Activated T-cell treated with anti-CD3 and anti-CD28 coated beads, Interleukin-2, amount 50 U/mL, for 24 hours (primary cell): ENCODE results near the gene TRIM49C.
"Not testable (repeated sequence)": the region's sequence is repeated elsewhere in the genome, so short reads cannot be mapped to it uniquely, and the experiment has no call there.

Experiments
- DNase-seq: peaks from one replicate; pipeline ENCODE4 v3.0.0-alpha.2; 2020
- H3K27ac Mint-ChIP-seq: 2 replicates; pipeline ENCODE4 v1.8.0; 2020; ENCODE audit warnings: mild to moderate bottlenecking, mixed read lengths
- H3K27me3 Mint-ChIP-seq: 2 replicates; pipeline ENCODE4 v1.8.0; 2020; ENCODE audit warnings: mixed read lengths
- H3K36me3 Mint-ChIP-seq: 2 replicates; pipeline ENCODE4 v1.8.0; 2020; ENCODE audit warnings: low read depth, mixed read lengths
- H3K4me1 Mint-ChIP-seq: 2 replicates; pipeline ENCODE4 v1.8.0; 2020; ENCODE audit warnings: low read depth, mixed read lengths
- H3K4me3 Mint-ChIP-seq: 2 replicates; pipeline ENCODE4 v1.8.0; 2020; ENCODE audit warnings: mild to moderate bottlenecking, moderate library complexity, mixed read lengths
- H3K9me3 Mint-ChIP-seq: 2 replicates; pipeline ENCODE4 v1.8.0; 2020; ENCODE audit warnings: mixed read lengths

TRIM49C gene

DNA sequence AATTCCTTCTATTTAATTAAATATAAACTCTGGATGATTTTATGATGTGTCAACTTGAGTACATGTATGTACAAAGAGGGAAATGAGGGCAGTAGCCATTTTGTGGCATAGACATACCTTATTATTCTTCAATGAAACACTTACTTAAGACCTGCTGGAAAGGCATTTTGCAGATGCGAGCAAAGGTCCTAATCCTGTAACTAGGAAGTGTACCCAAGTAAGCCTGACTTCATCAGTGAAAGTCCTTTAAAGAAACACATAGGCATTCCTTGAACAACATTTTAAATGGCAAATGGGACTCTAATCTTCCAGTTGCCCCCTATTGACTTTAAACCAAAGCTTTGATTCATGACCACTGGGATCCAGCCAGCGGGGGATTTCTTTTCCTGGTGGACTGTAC, at the start of gene TRIM49C:
TSS of gene TRIM49C (plus strand) at position 301 of the 400 bp plus-strand sequence. CDS start 4,106 bp downstream, outside the sequence.
- H3K4me3 Mint-ChIP-seq, DNase-seq, H3K4me1 Mint-ChIP-seq, H3K27me3 Mint-ChIP-seq, H3K27ac Mint-ChIP-seq, H3K9me3 Mint-ChIP-seq, H3K36me3 Mint-ChIP-seq: not testable (repeated sequence)

- not testable (repeated sequence) for H3K4me3 Mint-ChIP-seq, H3K27me3 Mint-ChIP-seq, H3K9me3 Mint-ChIP-seq, H3K4me1 Mint-ChIP-seq, DNase-seq, H3K36me3 Mint-ChIP-seq, H3K27ac Mint-ChIP-seq
Measured at GRCh38 chr11:90024184-90024583, 6.7 kb upstream of the TRIM49C start.

- not testable (repeated sequence) for H3K4me1 Mint-ChIP-seq, H3K9me3 Mint-ChIP-seq, H3K27ac Mint-ChIP-seq, H3K4me3 Mint-ChIP-seq, H3K36me3 Mint-ChIP-seq, DNase-seq, H3K27me3 Mint-ChIP-seq
Measured at GRCh38 chr11:90051591-90052209, 20.8 kb downstream of the TRIM49C start.

DNA sequence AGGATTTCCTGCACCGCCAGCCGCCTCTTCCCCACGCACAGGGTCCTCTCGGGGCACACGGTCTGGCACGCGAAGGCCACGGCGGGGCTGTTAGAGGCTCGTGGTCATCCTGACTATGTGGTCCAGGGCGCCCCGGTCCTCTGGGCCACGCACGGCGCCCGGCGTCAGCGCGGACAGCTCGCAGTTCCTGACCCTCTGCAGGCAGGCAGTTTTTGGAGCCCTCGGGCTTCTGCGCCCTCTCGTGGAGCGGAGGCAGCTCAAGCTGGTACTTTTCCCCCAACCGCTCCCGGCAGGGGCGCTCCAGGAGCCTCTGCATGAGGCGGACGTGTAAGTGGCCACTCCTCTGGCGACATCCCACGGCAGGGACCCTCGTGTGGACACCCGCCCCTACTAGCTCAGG, 21.4 kb downstream of the TRIM49C start:
- H3K9me3 Mint-ChIP-seq, H3K36me3 Mint-ChIP-seq, H3K4me1 Mint-ChIP-seq, DNase-seq, H3K27ac Mint-ChIP-seq, H3K27me3 Mint-ChIP-seq, H3K4me3 Mint-ChIP-seq: not testable (repeated sequence)

DNA sequence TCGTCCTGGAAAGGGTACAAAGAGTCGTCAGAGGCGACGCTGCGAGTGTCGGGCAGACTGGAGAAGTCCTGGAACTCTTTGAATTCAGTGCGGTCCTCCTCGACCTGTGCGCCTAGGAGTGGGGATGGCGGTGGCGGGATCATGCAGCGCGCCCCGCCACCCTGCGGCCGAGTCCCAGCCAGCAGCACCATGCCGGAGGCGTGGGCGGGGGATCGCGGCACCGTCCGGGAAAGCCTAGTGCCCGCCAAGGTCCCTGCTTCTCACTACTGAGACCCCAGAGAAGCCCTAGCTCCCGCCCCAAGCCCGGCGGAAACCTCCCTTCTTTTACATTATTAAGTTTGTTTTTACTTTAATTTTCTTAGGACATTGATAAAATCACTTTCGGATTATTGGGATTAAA, 22.6 kb downstream of the TRIM49C start:
- H3K4me3 Mint-ChIP-seq, H3K27ac Mint-ChIP-seq, DNase-seq, H3K36me3 Mint-ChIP-seq, H3K4me1 Mint-ChIP-seq, H3K27me3 Mint-ChIP-seq, H3K9me3 Mint-ChIP-seq: not testable (repeated sequence)

- not testable (repeated sequence) for H3K9me3 Mint-ChIP-seq, DNase-seq, H3K4me3 Mint-ChIP-seq, H3K27me3 Mint-ChIP-seq, H3K4me1 Mint-ChIP-seq, H3K36me3 Mint-ChIP-seq, H3K27ac Mint-ChIP-seq
Measured at GRCh38 chr11:90085650-90086049, 54.7 kb downstream of the TRIM49C start, which contains the start of gene UBTFL1. Gene UBTFL1 (plus strand): TSS chr11:90085950. CDS start chr11:90085950, 0 bp downstream.

- not testable (repeated sequence) for H3K4me1 Mint-ChIP-seq, H3K4me3 Mint-ChIP-seq, H3K36me3 Mint-ChIP-seq, H3K9me3 Mint-ChIP-seq, H3K27me3 Mint-ChIP-seq, H3K27ac Mint-ChIP-seq, DNase-seq
Measured at GRCh38 chr11:90088731-90089130, 57.8 kb downstream of the TRIM49C start.
